Activated T-cell treated with anti-CD3 and anti-CD28 coated beads, Interleukin-2, amount 50 U/mL, for 48 hours (primary cell): ENCODE results near the gene GUCY2C.

Experiments used
- DNase-seq, 2 experiments: peaks; one replicate each; pipeline ENCODE4 v3.0.0-alpha.2; 2020

GUCY2C gene

DNA sequence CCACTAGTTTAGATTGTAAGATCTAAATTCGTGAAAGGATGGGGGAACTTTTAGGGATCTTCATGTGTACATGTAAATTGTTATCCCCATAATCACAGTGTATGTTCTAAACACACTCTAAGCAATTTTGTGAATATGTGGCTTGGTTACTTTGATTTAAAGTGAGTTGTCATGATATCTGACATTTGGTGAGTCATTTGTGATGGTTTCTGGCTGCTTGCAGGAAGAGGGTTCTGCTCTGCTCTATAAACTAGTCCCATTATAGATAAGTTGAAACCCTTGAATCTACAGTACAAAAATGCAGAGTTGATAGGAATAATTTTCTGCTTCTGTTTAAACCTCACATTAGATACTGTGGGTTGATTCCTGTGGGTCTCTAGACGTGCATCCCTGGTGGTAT, 14.8 kb downstream of the GUCY2C start:
- DNase-seq = no peak

DNA sequence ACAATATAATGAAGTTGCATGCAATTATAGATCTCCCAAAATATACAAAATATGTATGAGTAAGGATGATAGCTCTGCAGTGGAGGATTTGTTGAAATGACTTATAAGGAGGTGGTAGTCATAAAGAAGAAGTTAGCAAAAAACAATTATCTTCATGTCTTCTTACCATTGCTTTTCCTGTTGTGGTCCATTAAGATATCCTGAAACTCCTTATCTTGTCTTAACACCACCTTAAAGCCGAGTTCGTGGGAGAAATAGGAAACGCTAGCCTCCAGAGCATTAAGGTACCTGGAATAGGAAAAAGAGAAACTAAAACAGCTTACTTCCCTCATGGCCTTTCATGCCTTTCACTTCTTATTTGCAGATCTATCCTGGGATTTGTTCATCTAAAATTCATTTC, 15.2 kb downstream of the GUCY2C start:
- no peak for DNase-seq

DNA sequence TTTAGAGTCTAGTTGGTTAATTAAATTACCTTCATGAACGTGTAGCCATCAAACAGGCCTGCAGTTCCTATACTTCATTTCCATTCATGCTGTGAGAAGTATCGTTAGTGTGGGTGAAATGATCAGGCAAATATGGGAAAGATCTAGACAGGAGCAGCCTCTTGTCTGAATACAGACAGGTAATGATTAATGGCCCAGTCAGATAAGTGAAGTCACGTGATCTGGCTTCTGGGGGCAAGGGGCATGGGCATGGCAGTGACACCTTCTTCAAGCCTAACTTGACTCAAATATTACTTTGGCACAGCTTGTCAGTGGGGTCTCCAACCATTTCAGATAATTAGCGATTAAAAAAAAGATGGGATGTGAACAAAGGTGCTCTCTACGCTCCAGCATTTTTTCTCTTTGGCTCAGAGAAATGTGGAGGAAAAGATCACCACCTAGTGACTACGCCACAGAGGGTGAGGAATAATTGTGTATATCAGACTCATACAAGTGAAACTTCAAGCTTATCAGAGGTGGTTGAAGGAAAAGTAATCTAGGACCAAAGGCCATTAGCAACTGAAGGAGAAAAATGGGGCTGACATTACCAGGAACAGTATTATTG, 17.8 kb downstream of the GUCY2C start:
- DNase-seq = no peak

DNA sequence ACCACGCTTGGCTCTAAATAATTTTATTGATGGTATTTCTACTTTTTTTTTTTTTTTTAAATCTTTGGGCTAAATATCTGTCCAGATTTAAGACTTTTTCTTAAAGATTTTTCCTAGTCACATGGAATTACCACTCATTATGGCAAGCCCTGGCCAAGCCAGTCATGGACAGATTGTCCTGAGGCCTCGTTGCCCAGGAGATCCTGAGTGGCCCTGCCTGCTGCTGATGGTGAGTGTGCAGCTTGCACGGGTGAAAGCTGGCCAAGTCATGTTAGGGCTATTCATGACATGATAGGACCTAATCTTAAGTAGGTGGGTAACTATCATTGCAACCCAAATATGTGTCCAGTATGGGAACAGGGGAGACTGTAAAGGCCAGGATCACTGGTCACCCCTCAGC, 27.8 kb downstream of the GUCY2C start:
- no peak for DNase-seq

DNA sequence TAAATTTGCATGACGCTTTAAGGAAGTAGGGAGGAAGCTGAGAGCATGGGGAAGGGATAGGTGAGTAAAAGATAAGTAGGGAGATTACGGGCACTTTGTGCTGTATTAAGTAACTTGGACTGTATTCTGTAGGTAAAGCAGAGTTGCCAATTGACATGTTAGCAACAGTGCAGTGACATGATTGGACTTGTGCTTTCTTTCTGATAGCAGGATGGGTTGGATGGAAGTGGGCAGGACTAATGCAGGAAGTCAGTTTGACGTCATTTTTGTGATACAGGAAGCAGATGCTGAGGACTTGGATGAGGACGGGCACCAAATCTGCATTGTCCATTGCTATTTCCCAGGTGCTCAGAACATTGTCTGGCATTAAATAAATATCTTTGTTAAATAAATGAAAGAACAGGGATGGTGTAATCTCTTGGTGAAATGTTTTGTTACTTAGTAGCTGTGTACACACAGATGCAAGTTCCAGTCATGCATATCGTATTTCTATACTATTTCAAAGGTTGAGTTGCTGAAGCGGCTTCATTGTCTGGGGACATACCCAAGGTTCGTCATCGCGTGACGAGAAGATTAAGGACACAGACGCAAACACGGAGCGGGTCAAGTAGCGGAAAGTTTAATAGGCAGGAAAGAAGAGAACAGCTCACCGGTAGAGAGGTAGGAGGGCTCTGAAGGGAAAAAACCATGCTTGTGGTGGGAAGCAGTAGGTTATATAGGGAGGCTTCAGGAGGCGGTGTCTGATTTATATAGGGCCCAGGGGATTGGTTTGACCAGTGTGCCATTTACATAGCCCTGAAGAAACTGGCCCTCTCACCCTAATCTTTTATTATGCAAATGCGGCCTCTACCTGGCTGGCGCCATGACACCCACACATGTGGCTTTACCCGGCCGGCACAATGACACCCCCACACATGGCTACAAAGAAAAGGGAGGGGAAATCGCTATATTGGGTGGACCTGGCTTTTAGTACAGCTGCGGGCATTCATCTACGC, 30.7 kb downstream of the GUCY2C start:
- DNase-seq = no peak

DNA sequence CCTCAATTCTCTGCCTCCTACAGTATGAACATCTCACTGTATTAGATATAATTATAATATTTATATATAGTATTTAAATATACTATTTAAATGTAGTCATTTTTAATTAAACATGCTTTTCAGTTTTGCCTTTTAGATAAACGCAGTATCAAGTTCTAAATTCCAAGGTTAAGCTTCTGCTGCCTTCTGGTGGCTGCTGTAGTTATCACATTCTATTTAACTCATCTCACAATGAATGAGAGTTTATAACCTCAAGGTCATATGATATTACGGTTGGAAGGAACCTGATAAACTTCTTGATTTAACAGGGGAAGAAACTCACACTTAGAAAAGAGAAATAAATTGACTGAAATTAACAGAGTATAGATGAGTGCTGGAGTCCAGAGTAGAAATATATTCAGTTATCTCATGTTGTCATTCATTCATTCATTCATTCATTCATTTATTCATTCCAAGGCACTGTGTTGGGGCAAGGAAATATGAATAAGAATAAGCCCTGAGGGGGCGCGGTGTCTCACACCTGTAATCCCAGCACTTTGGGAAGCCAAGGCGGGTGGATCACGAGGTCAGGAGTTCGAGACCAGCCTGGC, 31.9 kb downstream of the GUCY2C start:
- no peak for DNase-seq

DNA sequence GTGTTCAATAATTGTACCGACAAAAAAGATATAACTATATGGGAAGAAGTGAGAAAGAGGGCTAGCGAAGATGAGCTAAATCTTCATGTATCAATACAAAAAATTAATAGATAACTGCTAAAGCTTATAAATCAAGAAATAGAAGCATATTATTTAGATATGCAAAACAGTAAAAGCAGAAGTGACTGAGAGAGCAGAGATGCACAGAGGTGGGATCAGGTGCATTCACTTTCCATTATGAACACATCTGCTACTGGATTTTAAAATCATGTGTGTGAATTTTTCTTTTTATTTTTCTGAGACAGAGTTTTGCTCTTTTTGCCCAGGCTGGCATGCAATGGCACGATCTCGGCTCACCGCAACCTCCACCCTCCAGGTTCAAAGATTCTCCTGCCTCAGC, 33.4 kb downstream of the GUCY2C start:
- DNase-seq = no peak

DNA sequence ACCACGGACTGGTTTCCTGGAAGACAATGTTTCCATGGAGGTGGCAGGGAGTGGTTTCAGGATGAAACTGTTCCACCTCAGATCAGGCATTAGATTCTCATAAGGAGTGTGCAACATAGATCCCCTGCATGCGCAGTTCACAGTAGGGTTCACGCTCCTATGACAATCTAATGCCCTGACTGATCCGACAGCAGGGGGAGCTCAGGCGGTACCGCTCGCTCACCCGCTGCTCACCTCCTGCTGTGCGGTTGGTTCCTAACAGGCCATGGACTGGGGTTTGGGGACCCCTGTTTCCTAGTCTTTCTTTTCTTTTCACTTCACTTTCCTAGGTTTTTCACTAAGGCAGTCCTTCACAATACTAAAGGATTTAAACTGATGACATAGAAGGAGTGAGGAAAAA, 39.6 kb downstream of the GUCY2C start:
- no peak for DNase-seq

DNA sequence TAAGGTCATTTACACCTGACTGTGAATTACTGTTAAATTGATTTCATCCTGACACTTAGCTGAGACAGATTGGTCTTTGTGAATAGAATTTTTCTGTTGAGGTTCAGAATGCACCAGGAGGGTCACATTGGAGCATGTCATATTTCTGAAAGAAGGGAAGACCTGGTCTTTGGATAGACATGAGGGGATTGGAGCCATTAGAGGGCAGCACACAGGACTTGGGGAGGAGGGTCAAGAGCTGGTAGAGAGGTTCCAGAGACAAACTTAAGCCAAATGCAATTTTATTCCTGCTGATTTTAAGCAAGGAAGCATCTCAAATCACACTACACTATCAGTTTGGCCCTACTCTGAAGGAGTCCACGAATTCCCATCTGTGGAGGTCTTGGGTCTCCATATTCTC, 41.1 kb downstream of the GUCY2C start:
- DNase-seq = no peak

DNA sequence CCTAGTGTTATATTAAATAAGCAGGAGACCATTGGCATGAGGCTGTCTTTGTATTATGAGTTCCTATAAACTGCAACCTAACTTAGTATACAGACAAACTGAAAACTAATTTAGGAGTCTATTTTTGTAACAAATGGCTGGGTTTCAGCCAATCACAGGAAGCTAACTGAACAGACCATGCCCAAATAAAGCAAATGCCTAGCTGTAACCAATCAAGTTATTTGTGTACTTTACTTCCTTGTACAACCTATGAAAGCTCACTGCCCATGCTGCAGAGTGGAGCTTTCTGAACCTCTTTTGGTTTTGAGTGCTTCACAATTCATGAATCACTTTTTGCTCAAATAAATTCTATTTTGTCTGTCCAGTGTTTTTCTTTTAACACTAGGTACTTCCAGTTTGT, 41.6 kb downstream of the GUCY2C start:
- DNase-seq = no peak

DNA sequence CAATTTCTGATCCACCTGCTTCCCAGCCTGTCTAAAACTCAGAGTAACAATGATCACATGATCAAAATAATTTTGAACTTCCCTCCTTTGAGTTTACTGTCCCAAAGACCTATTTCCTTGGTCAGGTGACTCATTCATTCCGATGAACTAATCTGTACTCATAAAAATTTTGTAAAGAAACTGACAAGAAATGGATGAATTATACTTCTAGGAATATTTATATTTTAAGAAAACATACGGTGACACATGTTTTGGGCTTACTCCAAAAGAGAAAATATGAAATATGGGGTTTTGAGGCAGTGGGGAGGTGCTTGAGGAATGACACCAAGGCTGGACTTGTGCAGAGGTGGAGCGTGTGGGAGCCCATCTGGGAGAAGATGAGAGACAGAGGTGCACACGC, 42.0 kb downstream of the GUCY2C start:
- no peak for DNase-seq

DNA sequence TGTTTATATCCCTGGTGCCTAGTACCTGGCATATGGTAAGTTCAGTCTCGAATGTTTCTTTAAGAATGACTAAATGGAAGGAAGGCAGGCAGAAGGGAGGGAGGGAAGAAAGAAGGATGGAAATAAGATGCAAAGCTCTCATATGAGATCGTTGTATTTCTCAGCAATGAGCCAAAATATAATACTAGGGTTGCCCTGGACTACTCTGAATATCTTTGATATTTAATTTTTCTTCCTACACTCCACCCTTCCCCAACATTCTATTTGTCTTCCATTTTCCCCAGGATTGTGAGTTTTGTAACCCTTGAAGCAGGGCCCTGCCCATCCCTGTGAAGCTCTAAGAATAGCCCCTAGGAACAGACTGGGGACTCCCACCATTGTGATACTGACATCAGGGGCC, 43.9 kb downstream of the GUCY2C start:
- no peak for DNase-seq

DNA sequence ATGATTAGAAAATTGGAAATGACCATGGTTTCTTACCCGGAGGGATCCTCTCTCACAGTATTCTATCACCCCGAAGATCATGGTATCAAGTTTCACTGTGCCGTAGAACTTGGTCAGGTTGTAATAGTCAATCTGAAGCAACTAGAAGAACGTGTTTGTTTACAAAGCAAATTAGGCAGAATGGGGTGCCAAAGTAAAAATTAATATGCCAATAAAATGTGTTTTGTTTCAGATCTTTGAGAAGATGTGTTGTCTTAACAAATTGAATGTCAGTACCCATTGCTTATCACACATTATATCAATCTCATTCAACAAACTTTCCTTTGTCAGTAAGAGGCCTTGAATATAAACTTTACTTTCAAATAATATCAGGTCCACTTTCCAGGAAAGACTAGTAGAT, 45.0 kb downstream of the GUCY2C start:
- no peak for DNase-seq

DNA sequence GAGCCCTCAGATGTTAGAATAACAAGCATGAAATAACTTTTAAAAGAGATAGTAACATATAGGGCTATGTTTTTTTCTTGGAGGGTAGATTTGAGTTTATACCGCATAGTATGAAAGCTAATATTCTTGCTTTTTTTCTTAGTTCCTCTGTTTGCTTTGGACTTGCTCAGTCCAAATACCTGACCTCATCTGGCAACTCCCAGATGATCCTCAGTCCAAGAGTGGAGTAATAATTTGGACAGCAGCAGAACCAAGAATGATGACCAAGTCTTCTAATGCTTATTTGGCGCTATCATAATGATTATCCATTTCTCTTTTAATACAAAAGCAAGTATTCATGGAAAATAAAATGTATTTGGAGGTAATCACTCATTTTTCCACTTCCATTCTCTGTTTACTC, 45.6 kb downstream of the GUCY2C start:
- no peak for DNase-seq

DNA sequence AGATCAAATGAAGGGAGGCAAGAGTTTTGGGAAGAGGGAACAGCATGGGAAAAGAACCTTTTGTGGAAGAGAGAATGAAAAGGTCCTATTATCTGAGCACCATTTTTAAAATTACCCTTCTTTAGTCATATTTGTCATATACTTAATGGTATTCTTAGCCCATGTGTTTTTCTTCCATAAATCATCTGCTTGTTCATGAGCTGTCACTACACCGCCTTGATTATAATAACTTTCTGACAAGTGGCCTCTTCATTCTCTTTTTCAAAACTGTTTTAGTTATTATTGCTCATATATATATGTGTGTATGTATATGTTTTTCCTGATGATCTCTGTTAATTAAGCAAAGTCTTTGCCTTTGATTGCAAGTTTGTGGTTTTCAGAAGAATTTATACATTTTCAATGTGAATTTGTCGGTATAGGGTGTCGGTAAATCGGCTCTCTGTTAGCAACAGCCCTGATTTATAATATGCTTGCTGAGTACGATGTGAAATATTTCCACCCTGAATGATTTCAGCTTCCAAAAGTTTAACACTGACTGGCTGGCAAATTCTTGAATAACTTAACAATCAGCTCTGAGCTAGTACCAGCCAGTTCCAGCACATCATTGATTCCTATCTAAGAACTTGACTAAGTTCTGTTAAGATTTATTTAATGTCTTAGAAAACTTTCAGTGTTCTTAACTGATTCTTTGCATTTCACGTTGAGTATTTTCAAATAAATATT, 49.2 kb downstream of the GUCY2C start:
- DNase-seq = no peak

DNA sequence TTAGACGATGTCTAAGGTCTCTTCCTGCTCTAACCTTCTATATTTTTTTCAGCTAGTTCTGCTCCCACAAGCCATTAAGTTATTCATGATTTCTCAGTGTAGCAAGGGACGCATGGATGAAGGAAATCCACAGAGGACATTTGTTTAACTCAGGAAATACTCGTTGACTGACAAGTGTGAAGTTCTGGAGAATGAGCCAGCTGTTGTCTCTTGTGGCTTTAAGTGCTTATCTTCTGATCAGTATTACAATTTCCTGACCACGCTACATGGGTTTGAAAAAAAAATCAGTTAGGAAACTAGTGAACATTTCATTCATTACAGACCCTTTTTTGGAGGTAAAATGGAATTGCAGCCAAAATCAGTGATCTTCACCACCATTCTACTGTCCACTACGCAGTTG, 53.1 kb downstream of the GUCY2C start:
- no peak for DNase-seq

DNA sequence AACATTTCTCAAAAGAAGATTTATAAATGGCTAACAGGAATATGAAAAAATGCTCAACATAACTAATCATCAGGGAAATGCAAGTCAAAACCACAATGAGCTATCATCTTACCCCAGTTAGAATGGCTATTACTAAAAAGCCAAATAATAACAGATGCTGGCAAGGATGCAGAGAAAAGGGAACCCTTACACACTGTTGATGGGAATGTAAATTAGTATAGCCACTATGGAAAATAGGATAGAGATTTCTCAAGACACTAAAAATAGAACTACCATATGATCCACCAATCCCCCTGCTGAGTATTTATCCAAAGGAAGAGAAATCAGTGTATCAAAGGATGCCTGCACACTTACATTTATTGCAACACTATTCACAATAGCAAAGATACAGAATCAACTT, 58.3 kb downstream of the GUCY2C start:
- DNase-seq = no peak

DNA sequence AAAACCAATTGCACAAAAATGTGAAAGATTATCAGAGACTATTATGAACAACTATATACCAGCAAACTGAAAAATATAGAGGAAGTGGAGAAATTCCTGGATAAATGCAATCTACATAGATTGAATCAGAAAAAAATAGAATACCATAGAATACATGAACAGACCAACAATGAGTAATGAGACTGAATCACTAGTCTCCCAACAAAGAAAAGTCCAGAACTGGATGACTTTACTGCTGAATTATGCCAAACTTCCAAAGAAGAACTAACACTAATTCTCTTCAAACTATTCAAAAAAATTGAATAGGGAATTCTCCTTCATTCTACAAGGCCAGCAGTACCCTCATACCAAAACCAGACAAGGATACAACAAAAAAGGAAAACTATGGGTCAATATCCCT, 60.6 kb downstream of the GUCY2C start:
- DNase-seq = no peak

DNA sequence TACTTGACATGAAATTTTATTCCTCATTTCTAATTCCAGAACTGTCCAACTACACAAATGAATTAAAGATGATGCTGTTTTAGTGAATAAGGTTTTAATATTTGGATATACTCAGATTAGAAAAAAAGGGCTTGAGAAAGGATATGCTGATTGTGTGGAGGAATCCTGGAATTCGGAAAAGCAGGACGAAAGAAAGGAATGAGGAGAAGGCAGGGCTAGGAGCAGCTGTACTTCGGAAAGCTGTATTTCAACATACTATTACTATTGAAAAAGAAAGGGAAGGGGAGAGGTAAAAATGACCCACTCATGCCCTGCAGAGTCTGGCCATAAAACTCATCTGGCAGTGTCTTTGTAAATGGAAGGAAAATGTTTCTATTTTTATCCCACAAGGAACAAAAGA, 65.6 kb downstream of the GUCY2C start:
- no peak for DNase-seq

DNA sequence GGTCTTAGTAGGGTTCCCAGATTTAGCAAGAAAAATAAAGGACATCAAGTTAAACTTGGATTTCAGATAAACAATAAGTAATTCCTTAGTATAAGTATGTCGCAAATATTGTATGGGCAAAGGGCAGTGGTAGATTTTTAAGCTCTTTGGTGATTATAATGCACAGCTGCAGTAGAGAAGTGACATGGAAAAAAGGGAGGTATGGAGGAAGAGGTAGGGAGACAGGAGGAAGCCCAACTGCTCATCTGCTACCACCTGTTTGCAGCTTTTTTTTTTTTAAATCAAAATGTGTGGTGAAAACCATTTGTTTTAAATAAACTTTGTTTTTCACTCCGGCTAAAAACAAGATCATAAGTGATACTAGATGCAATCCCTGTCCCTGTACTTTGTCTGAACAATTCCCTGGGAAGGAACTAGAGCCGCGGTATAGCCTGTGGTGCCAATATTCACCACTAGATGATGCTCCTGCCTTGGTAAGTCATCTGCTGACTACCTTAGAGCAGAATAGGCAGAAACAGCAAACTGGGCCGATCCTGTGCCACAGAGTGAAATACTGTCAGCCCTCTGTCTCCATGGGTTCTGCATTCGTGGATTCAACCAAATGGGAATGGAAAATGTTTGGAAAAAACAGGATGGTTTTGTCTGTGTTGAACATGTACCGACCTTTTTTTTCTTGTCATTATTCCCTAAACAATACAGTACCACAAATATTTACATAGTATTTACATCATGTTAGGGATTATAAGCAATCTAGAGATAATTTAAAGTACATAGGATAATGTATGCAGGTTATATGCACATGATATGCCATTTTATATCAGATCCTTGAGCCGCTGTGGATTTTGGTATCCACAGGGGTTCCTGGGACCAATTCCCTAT, 66.3 kb downstream of the GUCY2C start:
- peak; percentile 69 to 71 for DNase-seq

DNA sequence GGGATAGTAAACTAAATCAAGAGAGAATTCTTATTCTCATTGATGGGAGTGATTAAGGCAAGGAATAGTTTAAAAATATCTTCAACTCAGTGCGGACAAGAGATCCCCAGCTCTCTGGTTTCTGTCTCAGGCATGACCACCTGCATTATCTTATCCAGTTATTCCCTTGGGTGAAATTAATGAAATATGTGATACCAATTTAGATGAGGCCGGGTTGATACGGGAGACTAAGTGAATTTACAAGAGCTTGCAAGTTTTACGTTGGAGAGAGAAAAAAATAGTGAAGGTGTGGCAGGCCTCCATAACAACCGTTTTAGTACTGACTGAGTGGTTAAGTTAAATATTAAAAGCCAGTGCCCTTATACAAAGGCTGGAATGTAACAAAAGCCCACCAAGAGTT, 67.6 kb downstream of the GUCY2C start:
- DNase-seq = no peak

DNA sequence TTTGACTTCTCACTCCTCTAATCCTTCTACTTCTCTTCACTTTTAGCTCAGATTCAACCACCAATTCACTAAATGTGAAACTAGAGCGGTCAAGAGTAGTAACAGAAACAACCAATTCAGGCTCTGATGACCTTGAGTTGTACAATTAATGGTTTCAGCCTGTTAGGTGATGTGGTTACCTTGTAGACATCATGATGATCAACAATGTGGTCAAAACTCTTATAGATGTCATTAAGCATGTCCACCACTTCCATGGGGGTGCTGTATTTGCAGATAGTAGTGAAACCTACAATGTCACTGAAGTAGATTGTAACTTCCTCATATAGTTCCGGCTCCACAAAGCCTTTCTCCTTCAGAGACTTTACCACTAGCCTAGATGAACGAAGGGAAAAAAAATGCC, 74.6 kb downstream of the GUCY2C start:
- DNase-seq = no peak
